Thyroid gland (tissue), 4 donors: ENCODE measurements around the gene SLC12A1.

Experiments
- POLR2A ChIP-seq, 2 donors: fragments of 450-650 bp; IDR thresholded peaks; one replicate each; pipeline ENCODE4 v1.6.1; 2017; ENCODE audit warnings: antibody characterized with exemption in 2 of 2, mild to moderate bottlenecking in 2 of 2, moderate library complexity in 1 of 2
- TF ChIP-seq, protein P1 (sequence below), 6 experiments: fragments of 200-600 bp in 3 of 6; fragments of 450-650 bp in 3 of 6; sonication (generic) in 3 of 6; IDR thresholded peaks; one replicate each; pipeline ENCODE4 v1.5.1; 2016 to 2019; ENCODE audit warnings: antibody characterized with exemption in 6 of 6, mild to moderate bottlenecking in 2 of 6, inconsistent platforms in 1 of 6, moderate library complexity in 1 of 6

DNA sequence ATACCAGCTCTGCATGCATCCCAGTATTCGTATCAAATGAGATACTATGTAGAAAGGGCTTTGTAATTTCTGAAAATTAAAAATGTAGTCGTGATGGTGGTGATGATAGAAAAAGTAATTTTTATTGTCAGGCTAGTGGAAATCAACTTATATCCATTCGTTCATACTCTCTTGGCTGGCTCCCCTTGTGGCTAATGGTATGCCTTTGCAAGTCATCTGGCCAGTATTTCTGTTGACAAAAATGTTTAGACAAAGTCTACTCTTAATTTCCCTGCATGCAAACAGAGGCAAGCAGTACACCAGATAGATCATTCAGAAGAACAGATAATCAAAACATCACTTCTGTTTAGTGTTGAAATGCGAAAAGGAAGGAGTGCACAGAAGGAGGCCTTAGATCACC lies 75.6 kb downstream of the SLC12A1 start:
- TF ChIP-seq, protein P1, sequence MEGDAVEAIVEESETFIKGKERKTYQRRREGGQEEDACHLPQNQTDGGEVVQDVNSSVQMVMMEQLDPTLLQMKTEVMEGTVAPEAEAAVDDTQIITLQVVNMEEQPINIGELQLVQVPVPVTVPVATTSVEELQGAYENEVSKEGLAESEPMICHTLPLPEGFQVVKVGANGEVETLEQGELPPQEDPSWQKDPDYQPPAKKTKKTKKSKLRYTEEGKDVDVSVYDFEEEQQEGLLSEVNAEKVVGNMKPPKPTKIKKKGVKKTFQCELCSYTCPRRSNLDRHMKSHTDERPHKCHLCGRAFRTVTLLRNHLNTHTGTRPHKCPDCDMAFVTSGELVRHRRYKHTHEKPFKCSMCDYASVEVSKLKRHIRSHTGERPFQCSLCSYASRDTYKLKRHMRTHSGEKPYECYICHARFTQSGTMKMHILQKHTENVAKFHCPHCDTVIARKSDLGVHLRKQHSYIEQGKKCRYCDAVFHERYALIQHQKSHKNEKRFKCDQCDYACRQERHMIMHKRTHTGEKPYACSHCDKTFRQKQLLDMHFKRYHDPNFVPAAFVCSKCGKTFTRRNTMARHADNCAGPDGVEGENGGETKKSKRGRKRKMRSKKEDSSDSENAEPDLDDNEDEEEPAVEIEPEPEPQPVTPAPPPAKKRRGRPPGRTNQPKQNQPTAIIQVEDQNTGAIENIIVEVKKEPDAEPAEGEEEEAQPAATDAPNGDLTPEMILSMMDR (IDR thresholded peaks at IDR 0.05): no peak
- no peak for TF ChIP-seq POLR2A (IDR thresholded peaks at IDR 0.05)
